HG02885 (cell line): ENCODE results near the gene PNKD.
A peak's percentile ranks its signal among the peaks of the same experiment; 100 is the strongest.
"Not testable (repeated sequence)": the region's sequence is repeated elsewhere in the genome, so short reads cannot be mapped to it uniquely, and the experiment has no call there.

Source experiments
- ATAC-seq: cut with Tn5 transposase; IDR thresholded peaks from one replicate; pipeline ENCODE4 v1.9.1; 2021; ENCODE audit warnings: mild to moderate bottlenecking; ENCODE audit not compliant: unreplicated experiment, poor library complexity

The PNKD gene

DNA sequence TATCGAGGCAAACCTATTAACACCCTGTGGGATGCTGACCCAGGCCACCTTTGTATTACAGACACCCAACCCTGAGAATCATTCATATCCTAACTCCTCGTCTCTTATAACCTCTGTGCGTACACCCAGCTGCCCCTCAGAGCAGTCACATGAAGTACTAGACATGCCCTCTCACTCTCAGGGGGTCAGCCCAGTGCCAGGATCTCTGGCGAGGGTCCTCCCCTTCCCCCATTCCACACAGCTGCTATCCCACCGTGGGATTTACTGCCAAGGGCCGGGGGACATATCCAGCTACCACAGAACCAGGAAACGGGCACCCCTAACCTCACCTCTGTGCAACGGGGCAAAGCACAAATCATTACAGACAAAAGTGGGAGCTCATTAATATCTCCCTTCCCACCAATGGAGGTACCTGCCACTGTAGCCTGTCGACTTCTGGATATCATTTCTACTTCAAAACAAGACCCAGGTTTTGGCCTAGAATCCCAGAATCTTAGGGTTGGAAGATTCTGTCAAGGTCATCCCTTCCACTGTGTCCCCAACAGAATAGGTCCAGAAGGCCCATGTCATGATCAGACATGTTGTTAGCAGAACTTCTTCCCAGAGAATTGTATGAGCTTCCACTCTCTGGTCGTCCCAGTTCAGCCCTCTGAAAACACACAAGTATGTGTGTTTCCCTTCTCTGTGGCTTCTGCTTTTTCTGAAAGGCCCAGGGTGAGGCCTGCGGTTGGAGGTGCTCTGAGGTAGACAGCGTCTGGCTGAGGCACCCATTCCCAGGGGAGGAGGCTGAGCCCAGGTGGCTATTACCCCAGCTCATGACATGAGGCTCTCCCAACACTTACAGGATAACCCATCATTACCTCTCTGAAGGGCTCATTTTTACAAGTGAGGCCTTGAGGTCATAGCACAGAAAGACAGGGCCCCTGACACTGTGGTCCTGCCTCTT is 20.3 kb downstream of the PNKD start:
- peak; percentile 53 for ATAC-seq

DNA sequence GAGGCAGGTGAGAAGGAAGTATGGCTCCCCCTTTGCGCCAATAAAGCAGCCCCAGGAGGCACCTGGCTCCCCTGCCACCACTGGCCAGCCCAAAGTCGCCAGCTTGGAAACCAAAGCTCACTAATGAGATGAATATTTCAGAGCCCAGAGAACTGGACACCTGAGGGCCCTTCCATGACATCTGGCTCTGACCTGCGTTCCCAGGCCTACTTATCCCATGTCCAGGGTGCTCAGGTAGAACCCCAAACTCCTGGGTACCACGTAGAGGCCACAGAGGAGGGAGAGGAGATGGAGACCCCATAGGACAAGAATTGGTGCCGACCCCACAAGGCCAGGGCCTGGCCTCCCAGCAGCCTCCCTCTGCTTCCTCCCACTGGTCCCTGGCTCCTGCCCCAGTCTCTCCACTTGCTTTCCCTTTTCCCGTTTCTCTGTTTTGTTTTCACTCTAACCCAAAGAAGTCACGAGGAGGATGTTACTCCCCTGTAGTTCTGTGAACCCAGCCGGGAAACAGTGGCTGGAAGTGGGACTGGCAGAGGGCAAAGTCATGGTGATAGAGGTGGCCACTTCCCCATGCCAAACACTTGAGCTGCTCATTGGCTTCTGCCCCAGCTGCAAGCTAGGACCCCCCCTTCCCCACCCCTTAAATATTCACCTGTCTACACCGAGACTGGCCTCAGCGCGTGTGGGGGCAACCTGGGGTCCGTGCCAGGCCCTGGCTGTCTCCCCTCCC is 21.2 kb downstream of the PNKD start:
- ATAC-seq = no peak

- ATAC-seq = peak; percentile 83
Observed at GRCh38 chr2:218292048-218293014, 22.0 kb downstream of the PNKD start, which contains the start of gene TMBIM1. Gene TMBIM1 (minus strand): TSS chr2:218292503. CDS start chr2:218282141, 10,362 bp downstream.

DNA sequence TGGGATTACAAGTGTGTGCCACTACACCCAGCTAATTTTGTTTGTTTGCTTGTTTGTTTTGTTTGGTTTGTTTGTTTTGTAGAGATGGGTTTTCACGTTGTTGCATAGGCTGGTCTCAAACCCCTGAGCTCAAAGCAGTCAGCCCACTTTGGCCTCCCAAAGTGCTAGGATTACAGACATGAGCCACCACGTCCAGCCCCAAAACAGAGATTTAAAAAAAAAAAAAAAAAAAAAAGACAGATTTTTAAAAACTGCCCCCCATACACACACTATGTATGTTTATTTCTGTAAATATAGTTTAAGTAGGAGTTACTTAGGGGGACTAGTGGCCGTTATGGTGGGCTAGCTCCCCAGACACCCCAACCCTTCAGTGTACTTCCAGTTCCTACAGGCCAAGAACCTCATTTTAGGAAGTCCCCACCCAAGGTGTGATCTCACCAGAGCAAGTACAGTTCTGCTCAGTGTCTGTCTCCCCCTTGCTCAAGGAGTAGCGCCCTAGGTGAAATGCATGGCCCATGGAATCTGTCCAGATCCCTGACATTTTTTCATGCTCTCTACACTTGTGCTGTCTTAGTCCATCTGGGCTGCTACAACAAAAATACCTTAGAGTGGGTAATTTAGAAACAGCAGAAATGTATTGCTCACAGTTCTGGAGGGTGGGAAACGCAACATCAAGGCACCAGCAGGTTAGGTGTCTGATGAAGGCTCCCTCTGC is 23.6 kb downstream of the PNKD start:
- ATAC-seq = no peak

- no peak for ATAC-seq
Observed at GRCh38 chr2:218294430-218295022, 24.2 kb downstream of the PNKD start.

DNA sequence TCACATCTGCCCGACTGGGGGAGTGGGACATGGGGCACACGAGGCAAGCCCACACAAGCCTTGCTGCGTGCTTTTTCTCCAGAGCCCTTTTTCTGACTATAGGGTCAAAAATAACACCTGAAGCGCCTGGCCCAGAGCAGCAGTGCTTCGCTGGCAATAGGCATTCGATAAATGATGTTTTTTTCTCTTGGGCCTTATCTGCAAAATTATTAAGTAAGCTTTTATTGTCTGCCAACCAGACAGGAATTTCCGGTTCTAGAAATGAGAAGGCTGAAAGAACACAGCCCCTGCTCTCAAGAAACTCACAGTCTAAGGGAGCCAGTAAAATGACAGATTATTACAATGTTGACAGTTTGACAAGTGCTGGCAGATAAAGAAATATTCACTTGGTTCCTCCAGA is 24.7 kb downstream of the PNKD start:
- ATAC-seq = no peak

DNA sequence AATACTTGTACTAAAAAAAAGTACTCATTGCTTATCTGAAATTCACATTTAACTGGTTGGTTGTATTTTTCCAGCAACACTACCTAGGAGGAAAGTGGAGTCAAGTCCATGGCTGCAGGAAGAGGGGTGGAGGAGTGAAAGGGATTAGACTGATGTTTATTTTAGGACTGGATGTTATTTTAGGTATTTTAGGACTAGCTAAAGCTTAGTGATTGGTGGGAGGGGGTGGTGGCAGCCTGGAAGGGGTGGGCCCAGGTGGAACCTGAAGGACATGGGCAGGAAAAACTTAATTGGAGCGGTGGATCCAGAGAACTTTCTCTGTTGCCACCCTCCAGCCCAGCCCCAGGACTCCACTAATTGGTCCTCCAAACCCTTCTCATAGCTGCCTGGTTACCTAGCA is 25.9 kb downstream of the PNKD start:
- no peak for ATAC-seq

DNA sequence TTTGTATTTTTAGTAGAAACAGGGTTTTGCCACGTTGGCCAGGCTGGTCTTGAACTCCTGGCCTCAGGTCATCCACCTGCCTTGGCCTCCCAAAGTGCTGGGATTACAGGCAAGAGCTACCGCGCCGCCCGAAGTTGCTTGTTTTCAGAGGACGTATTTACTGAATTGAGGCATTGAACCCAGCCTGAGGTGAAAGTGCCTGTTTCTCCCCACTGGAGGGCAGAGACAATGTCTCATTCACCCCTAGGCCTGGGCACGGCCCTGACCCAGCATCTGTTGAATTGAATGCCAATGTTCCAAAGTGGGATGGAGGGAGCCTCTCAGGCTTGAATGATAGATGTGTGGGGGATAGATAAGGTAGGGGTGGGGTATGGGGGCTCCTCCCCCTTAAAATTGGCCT is 26.5 kb downstream of the PNKD start:
- ATAC-seq = no peak

DNA sequence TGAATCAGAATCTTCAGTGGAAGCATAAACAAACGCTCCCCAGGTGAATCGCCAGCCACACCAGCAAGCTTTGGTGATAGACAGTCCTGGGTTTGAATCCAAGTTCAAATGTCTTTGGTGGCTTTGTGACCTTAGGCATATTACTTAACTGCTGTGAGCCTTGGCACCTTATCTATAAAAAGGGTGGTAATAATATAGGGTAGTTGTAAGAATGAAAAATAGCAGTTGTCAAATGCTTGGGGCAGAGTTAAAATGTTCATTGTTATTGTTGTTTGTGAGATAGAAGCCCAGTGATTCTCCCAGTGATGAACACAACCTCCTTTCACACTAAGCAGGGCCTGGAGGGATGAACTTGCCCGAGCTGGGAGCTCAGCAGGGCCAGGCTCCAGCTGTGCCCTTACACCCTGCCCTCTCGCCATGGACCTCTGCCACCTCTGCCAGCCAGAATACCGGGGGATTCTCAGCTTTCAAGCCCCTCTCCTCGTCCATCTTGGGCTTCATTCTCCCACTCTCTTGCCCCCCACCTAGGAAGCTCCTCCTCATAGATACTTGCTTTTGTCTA is 28.1 kb downstream of the PNKD start:
- ATAC-seq = no peak

DNA sequence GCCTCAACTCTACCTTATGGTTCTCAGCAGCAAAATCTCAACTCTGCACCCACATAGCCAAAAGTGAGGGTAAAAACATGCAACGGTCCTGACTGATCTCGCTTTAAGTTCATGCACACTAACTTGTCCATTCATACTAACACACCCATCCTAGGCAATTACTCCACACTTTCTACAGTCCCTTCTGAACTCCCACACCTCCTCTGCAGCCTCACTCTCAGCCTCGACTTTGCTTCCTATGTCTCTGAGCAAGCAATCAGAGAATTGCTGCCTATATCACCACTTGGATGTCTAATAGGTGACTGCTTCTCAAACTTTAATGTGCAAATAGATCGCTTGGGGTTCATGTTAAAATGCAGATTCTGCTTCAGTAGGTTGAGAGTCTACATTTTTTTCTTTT is 29.8 kb downstream of the PNKD start:
- no peak for ATAC-seq

GRCh38 chr2:218301176-218301819 is 31.0 kb downstream of the PNKD start:
- peak; percentile 75 for ATAC-seq

DNA sequence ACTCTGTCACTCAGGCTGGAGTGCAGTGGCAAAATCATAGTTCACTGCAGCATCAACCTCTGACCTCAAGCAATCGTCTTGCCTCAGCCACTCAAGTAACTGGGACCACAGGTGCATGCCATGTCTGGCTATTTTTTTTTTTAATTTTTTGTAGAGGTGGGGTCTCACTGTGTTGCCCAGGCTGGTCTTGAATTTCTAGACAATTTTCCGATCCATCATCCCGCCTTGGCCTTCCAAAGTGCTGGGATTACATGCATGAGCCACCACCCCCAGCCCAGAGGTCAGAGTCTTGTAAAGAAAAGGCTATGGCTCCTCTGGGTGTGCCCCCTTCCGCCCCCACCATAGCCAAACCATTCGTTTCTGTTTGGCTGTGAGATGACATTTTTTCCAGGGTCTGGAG is 35.1 kb downstream of the PNKD start:
- no peak for ATAC-seq

DNA sequence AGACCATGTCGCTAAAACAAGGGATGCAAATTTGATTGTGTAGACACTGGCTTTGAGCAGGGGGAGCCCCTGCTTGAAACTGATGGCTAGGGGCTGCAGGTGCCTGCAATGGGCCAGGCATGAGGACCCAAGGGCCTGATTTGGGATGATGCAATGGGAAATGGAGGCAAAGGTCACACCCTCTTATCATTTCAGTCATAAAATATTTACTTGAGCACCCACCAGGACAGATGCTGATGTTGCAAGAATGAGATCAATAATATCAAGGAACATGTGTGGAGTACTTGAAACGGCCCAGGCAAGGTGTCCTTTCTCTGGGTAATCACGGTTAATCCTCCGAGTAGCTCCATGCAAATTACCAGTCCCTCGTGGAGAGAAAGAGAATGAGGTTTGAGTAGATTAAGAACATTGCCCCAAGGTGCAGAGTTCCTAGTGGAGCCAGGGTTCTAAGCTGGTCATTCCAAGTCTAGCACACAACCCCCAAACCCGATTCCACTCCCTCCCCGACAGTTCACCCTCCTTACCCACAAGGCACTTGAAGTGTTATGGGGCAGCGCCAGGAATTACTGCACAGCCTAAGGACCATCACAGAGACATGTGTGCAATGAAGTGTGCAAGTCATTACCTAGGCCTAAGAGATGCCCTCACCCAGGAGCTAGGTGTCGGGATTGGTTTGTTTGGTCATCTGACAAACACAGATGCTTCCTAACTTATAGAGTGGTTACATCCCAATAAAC is 36.0 kb downstream of the PNKD start:
- no peak for ATAC-seq

DNA sequence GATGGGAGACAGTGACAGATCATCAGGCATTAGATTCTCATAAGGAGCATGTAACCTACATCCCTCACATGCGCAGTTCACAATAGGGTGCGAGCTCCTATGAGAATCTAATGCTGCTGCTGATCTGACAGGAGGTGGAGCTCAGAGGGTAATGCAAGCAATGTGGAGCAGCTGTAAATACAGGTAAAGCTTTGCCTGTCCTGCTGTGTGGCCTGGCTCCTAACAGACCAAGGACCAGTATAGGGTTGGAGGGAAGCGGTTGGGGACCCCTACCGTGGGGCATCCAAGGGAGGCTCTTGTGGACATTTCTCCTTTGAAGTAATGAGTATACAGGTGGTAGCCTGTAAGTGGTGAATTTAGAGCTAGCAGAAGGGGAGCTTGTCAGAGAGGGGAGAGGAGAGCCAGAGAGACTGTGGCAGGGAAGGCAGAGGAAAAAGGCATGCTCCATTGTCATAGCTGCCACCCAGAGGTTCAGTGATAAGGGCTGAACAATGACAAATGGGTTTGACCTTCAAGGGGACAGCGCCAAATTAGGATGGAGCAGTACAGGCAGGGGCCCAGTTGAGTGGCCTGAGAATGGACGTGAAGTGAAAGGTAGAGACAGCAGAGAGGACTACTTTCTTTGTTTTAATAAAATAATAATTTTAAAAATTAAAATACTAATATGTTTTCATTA is 37.2 kb downstream of the PNKD start:
- no peak for ATAC-seq

DNA sequence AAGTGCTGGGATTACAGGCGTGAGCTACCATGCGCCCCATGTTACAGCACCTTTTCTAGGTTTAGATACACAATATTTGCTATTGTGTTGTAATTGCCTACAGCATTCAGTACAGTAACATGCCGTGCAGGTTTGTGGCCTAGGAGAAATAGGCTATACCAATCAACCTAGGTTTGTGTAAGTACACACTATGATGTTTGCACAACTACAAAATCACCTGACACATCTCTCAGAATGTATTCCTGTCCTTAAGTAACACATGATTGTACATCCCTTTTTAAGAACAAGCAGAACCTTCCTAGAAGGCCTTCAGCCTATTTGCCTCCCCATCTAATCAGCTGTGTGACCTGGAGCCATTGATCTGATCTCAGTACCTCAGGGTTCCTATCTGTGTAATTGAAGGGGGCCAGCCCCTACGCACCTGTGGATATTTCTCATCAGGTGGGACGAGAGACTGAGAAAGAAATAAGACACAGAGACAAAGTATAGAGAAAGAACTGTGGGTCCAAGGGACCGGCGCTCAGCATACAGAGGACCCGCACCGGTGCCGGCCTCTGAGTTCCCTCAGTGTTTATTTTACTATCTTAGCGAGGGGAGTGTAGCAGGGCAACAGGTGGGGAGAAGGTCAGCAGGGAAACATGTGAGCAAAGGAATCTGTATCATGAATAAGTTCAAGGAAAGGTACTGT is 40.7 kb downstream of the PNKD start:
- ATAC-seq = no peak

- ATAC-seq = not testable (repeated sequence)
Observed at GRCh38 chr2:218311541-218312266, 41.4 kb downstream of the PNKD start.
